Calu3 (cell line): ENCODE data around the gene THAP7. TPM values are rescaled to one million over a fixed set of nuclear protein-coding genes. Genes with fewer than 3 reads are reported as not detected.

ENCODE experiments used
- BruUV-seq: library from RNA; stranded (reverse); fragments of 400-500 nt; replicated peaks from 2 replicates; lab custom pipeline; 2021; lab: Mats Ljungman, UMichigan
- CTCF ChIA-PET: fragments of 300-600 bp; sonication (Branson Sonifier 250); formaldehyde crosslinking; loops from one replicate; lab custom pipeline; 2022; ENCODE audit warnings: antibody characterized with exemption; lab: Charles Lee
- DNase-seq: peaks from one replicate; pipeline ENCODE4 v3.0.0; 2022
- H3K27ac Mint-ChIP-seq: one replicate; pipeline ENCODE4 v1.8.0; 2022; ENCODE audit warnings: mixed read lengths; ENCODE audit not compliant: unreplicated experiment
- H3K27me3 Mint-ChIP-seq: one replicate; pipeline ENCODE4 v1.8.0; 2022; ENCODE audit warnings: mixed read lengths; ENCODE audit not compliant: unreplicated experiment
- H3K36me3 Mint-ChIP-seq: one replicate; pipeline ENCODE4 v1.8.0; 2022; ENCODE audit warnings: mild to moderate bottlenecking, moderate library complexity, mixed read lengths; ENCODE audit not compliant: insufficient read depth, unreplicated experiment
- H3K4me1 Mint-ChIP-seq: one replicate; pipeline ENCODE4 v1.8.0; 2022; ENCODE audit warnings: mild to moderate bottlenecking, low read depth, mixed read lengths; ENCODE audit not compliant: unreplicated experiment
- H3K4me3 Mint-ChIP-seq: one replicate; pipeline ENCODE4 v1.8.0; 2022; ENCODE audit warnings: mild to moderate bottlenecking, low read depth, moderate library complexity, mixed read lengths; ENCODE audit not compliant: unreplicated experiment
- H3K9me3 Mint-ChIP-seq: one replicate; pipeline ENCODE4 v1.8.0; 2022; ENCODE audit warnings: low read depth, mixed read lengths; ENCODE audit not compliant: unreplicated experiment
- CTCF ChIP-seq: fragments of 200-600 bp; IDR thresholded peaks from one replicate; pipeline ENCODE4 v1.8.0; 2022; ENCODE audit warnings: antibody characterized with exemption; ENCODE audit not compliant: unreplicated experiment
- intact Hi-C: fragments of 100-400 bp; cut with micrococcal nuclease; formaldehyde crosslinking; loops from one replicate; pipeline ENCODE4 v1.10.0; 2022; ENCODE audit not compliant: unreplicated experiment
- total RNA-seq: library from RNA; stranded (reverse); gene quantifications from 2 replicates; pipeline ENCODE4 v1.2.3, GENCODE V29; 2022

Gene THAP7
- total RNA-seq, 1 experiment from 2014 or later, result 24.5 TPM

- TF ChIP-seq CTCF, result no peak
- H3K27ac Mint-ChIP-seq, result no peak overlapping the region
- H3K36me3 Mint-ChIP-seq, result peaks cover 7% of the 10 kb centered on the region
- DNase-seq, result no peak
- H3K4me1 Mint-ChIP-seq, result no peaks in the 10 kb centered on the region
- BruUV-seq, result no TSS peak
- no peaks in the 10 kb centered on the region for H3K9me3 Mint-ChIP-seq
- intact Hi-C loops, result no loop called here
- H3K27me3 Mint-ChIP-seq, result peaks cover 14% of the 10 kb centered on the region
- H3K4me3 Mint-ChIP-seq, result no peak overlapping the region
- CTCF ChIA-PET, result interaction anchor here (0.6 to 1.7 kb wide), 2 partner anchors 9 to 13 kb away, joined by 3 to 4 read pairs; no protein-coding TSS in a partner anchor
Observed at GRCh38 chr22:20970939-20971657, 30.8 kb downstream of the THAP7 start.

GRCh38 chr22:20968281-20968977 is 33.5 kb downstream of the THAP7 start:
- BruUV-seq, result no TSS peak
- peaks cover 10% of the 10 kb centered on the region for H3K36me3 Mint-ChIP-seq
- DNase-seq, result no peak
- H3K27me3 Mint-ChIP-seq, result peaks cover under 1% of the 10 kb centered on the region
- intact Hi-C loops, result no loop called here
- no peak overlapping the region for H3K27ac Mint-ChIP-seq
- no peaks in the 10 kb centered on the region for H3K4me1 Mint-ChIP-seq
- CTCF ChIA-PET, result no interaction called here
- H3K4me3 Mint-ChIP-seq, result no peak overlapping the region
- no peaks in the 10 kb centered on the region for H3K9me3 Mint-ChIP-seq
- TF ChIP-seq CTCF, result no peak

GRCh38 chr22:20967697-20968211 is 34.2 kb downstream of the THAP7 start:
- H3K4me3 Mint-ChIP-seq, result no peak overlapping the region
- CTCF ChIA-PET, result interaction anchor here (0.7 kb wide), 1 partner anchor 11 kb away, joined by 9 read pairs; no protein-coding TSS in a partner anchor
- no peak overlapping the region for H3K27ac Mint-ChIP-seq
- no peak for TF ChIP-seq CTCF
- BruUV-seq, result no TSS peak
- DNase-seq, result no peak
- no peaks in the 10 kb centered on the region for H3K4me1 Mint-ChIP-seq
- H3K27me3 Mint-ChIP-seq, result no peaks in the 10 kb centered on the region
- intact Hi-C loops, result no loop called here
- H3K36me3 Mint-ChIP-seq, result peaks cover 10% of the 10 kb centered on the region
- H3K9me3 Mint-ChIP-seq, result no peaks in the 10 kb centered on the region

GRCh38 chr22:20966883-20967696 is 34.8 kb downstream of the THAP7 start, which contains the start of gene AIFM3:
TSS of gene AIFM3 (plus strand) at chr22:20967255. CDS start at chr22:20967945, 690 bp downstream.
- DNase-seq, result no peak
- Mint-ChIP-seq H3K4me3 (no peak within 1 kb of the TSS), H3K27me3 (no peaks in the 10 kb centered on the region), H3K27ac (no peak within 1 kb of the TSS), H3K9me3 (no peaks in the 10 kb centered on the region), H3K36me3 (peaks cover 10% of the 10 kb centered on the region), H3K4me1 (no peaks in the 10 kb centered on the region)
- intact Hi-C loops, result no loop called here
- TF ChIP-seq CTCF, result no peak
- no TSS peak for BruUV-seq
- CTCF ChIA-PET, result interaction anchor here (0.6 to 0.7 kb wide), 2 partner anchors 10 to 108 kb away, joined by 3 to 9 read pairs; no protein-coding TSS in a partner anchor
